B cell (primary cell): ENCODE data around the gene KCNF1. TPM values are rescaled to one million over a fixed set of nuclear protein-coding genes. Genes with fewer than 3 reads are reported as not detected.

Source experiments
- ATAC-seq: fragments of 200-7000 bp; cut with Tn5 transposase; one replicate; pipeline ENCODE4 v1.10.0; 2021; ENCODE audit warnings: low read depth, mild to moderate bottlenecking, moderate number of reproducible peaks, moderate library complexity
- CTCF ChIA-PET: fragments of 350-600 bp; sonication (Branson Sonifier 250); formaldehyde crosslinking; loops from one replicate; lab custom pipeline; 2021; ENCODE audit warnings: antibody characterized with exemption, inconsistent platforms; lab: Charles Lee
- POLR2A ChIA-PET: fragments of 350-600 bp; sonication (Branson Sonifier 250); formaldehyde crosslinking; loops from one replicate; lab custom pipeline; 2021; ENCODE audit warnings: antibody characterized with exemption; lab: Charles Lee
- DNase-seq: peaks from one replicate; pipeline ENCODE4 v3.0.0; 2013
- H2AFZ ChIP-seq: 2 replicates; pipeline ENCODE4 v1.6.1; 2012; ENCODE audit warnings: mild to moderate bottlenecking, low read depth, low read length; ENCODE audit not compliant: insufficient read depth, poor library complexity, severe bottlenecking
- H3K27ac ChIP-seq, 2 donors: 1 replicate in 1 of 2; 2 replicates in 1 of 2; pipeline ENCODE4 v1.5.1; 2012 to 2013; ENCODE audit warnings: low read length in 2 of 2, mild to moderate bottlenecking in 2 of 2, moderate library complexity in 1 of 2
- H3K27me3 ChIP-seq, 4 experiments: fragments of 200-600 bp in 1 of 4; sonication (generic) in 1 of 4; replicated peaks in 1 of 4; 1 replicate in 2 of 4; 2 replicates in 2 of 4; pipeline versions ENCODE4 v1.6.1 to v1.7.0; 2013 to 2016; ENCODE audit warnings: low read length in 3 of 4, mild to moderate bottlenecking in 2 of 4, mixed read lengths in 1 of 4, moderate library complexity in 1 of 4; ENCODE audit not compliant: insufficient read depth in 4 of 4, control insufficient read depth in 3 of 4; ENCODE audit errors: control extremely low read depth in 1 of 4
- H3K36me3 ChIP-seq, 2 experiments: replicated peaks in 1 of 2; 1 replicate in 1 of 2; 2 replicates in 1 of 2; pipeline versions ENCODE4 v1.6.1 to v1.7.1; 2013; ENCODE audit warnings: low read length in 1 of 2; ENCODE audit not compliant: insufficient read depth in 2 of 2, control insufficient read depth in 1 of 2; ENCODE audit errors: control extremely low read depth in 1 of 2, extremely low read depth in 1 of 2
- H3K4me1 ChIP-seq, 2 donors: fragments of 200-600 bp in 1 of 2; sonication (generic) in 1 of 2; 1 replicate in 1 of 2; 2 replicates in 1 of 2; pipeline versions ENCODE4 v1.5.1 to v1.6.1; 2013 to 2017; ENCODE audit warnings: low read length in 2 of 2; ENCODE audit not compliant: control insufficient read depth in 2 of 2, insufficient read depth in 2 of 2
- H3K4me2 ChIP-seq: replicated peaks from 2 replicates; pipeline ENCODE3; 2012; ENCODE audit warnings: mild to moderate bottlenecking, low read depth, low read length; ENCODE audit not compliant: poor library complexity, severe bottlenecking
- H3K4me3 ChIP-seq, 5 experiments: fragments of 200-600 bp in 1 of 5; sonication (generic) in 1 of 5; 1 replicate in 3 of 5; 2 replicates in 2 of 5; pipeline versions ENCODE4 v1.5.1 to v1.7.0; 2011 to 2016; ENCODE audit warnings: low read length in 4 of 5, mild to moderate bottlenecking in 4 of 5, low read depth in 2 of 5, control low read depth in 1 of 5, moderate library complexity in 1 of 5; ENCODE audit not compliant: insufficient read depth in 1 of 5; ENCODE audit errors: control extremely low read depth in 1 of 5, extremely low read depth in 1 of 5
- H3K79me2 ChIP-seq: fragments of 200-600 bp; sonication (generic); one replicate; pipeline ENCODE4 v1.6.0; 2016; ENCODE audit warnings: low read length; ENCODE audit not compliant: control insufficient read depth, insufficient read depth
- H3K9ac ChIP-seq: fragments of 200-600 bp; sonication (generic); 2 replicates; pipeline ENCODE4 v1.6.1; 2017; ENCODE audit warnings: mild to moderate bottlenecking, low read length, moderate library complexity
- H3K9me3 ChIP-seq, 3 donors: one replicate each; pipeline versions ENCODE4 v1.6.1 to v1.7.1; 2013; ENCODE audit warnings: low read length in 2 of 3; ENCODE audit not compliant: control insufficient read depth in 2 of 3, insufficient read depth in 1 of 3; ENCODE audit errors: control extremely low read depth in 1 of 3
- H4K20me1 ChIP-seq: 2 replicates; pipeline ENCODE4 v1.6.0; 2012; ENCODE audit warnings: mild to moderate bottlenecking, low read length; ENCODE audit not compliant: insufficient read depth, control insufficient read depth, poor library complexity, severe bottlenecking
- H3K27ac Mint-ChIP-seq: one replicate; pipeline ENCODE4 v1.8.0; 2021; ENCODE audit warnings: mixed read lengths
- H3K27me3 Mint-ChIP-seq: one replicate; pipeline ENCODE4 v1.8.0; 2021; ENCODE audit warnings: mixed read lengths
- H3K4me1 Mint-ChIP-seq: one replicate; pipeline ENCODE4 v1.8.0; 2021; ENCODE audit warnings: mixed read lengths
- H3K4me3 Mint-ChIP-seq: one replicate; pipeline ENCODE4 v1.8.0; 2021; ENCODE audit warnings: mixed read lengths
- H3K9me3 Mint-ChIP-seq: one replicate; pipeline ENCODE4 v1.8.0; 2022; ENCODE audit warnings: mixed read lengths; ENCODE audit not compliant: insufficient read depth
- EZH2 ChIP-seq: IDR thresholded peaks from 2 replicates; pipeline ENCODE4 v1.6.1; 2012; ENCODE audit warnings: borderline replicate concordance, low read depth, mild to moderate bottlenecking, moderate library complexity, low read length; ENCODE audit not compliant: insufficient read depth, poor library complexity, severe bottlenecking
- WGBS: methylation state at CpG from one replicate; pipeline ENCODE4 v1.1.5; 2013; ENCODE audit warnings: missing lambda C conversion rate; ENCODE audit not compliant: insufficient coverage; 5-methylcytosine and 5-hydroxymethylcytosine counted together
- intact Hi-C: fragments of 100-400 bp; cut with micrococcal nuclease; formaldehyde crosslinking; loops from one replicate; pipeline ENCODE4 v1.10.0; 2022
- polyA plus RNA-seq: library from polyadenylated mRNA; depleted of rRNA; stranded (reverse); fragments of >200 nt; gene quantifications from 2 replicates; pipeline ENCODE4 v1.2.3, GENCODE V29; 2012
- total RNA-seq, 2 donors: library from RNA; stranded (reverse); fragments of 120-200 nt in 1 of 2; gene quantifications; 1 replicate in 1 of 2; 2 replicates in 1 of 2; pipeline versions ENCODE4 v1.2.3 to v1.2.4, GENCODE V29; 2013 to 2022
- TF ChIP-seq, protein P1 (sequence below): fragments of 200-600 bp; IDR thresholded peaks from one replicate; pipeline ENCODE4 v1.8.0; 2022; ENCODE audit warnings: antibody characterized with exemption, mild to moderate bottlenecking

Gene KCNF1
- total and polyA plus RNA-seq, 2 donors (not counting 1 experiment from before 2014, with no cell fraction given) = not detected

DNA sequence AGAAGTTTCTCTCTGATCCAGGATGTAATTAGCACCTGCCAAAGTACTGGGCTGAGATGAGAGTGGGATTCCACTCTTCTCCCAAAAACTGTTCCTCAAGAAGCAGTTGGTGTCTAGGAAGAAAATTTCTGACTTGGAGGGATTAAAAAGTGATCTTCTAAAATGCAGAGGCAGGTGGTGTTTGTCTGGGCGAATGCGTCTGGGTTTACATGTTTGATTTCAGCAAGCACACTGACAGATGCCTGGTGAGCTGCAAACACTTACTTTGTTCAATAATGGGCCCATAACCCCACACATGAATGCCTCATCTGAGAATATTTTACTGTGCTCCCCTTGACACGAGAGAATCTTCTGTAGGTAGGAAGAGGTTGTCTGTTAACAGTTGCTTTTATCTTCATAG, 24.3 kb upstream of the KCNF1 start:
- Histone ChIP-seq H3K36me3 (no peaks in the 10 kb centered on the region), H3K9ac (no peak overlapping the region), H3K27ac (no peak overlapping the region), H3K9me3 (peaks cover 0 to 5% (median 0%) of the 10 kb centered on the region in 3 donors), H2AFZ (no peak overlapping the region), H3K4me3 (no peak overlapping the region), H3K4me1 (no peaks in the 10 kb centered on the region), H3K27me3 (no peaks in the 10 kb centered on the region), H4K20me1 (no peaks in the 10 kb centered on the region), H3K79me2 (no peaks in the 10 kb centered on the region), H3K4me2 (no peak overlapping the region)
- no peak for ATAC-seq
- POLR2A ChIA-PET = no interaction called here
- WGBS = no CpG with 5 or more reads among the region's 3 CpGs
- Mint-ChIP-seq H3K9me3 (peaks cover 2% of the 10 kb centered on the region), H3K4me1 (no peaks in the 10 kb centered on the region), H3K4me3 (no peak overlapping the region), H3K27ac (no peak overlapping the region), H3K27me3 (peaks cover 28% of the 10 kb centered on the region)
- TF ChIP-seq, protein P1, sequence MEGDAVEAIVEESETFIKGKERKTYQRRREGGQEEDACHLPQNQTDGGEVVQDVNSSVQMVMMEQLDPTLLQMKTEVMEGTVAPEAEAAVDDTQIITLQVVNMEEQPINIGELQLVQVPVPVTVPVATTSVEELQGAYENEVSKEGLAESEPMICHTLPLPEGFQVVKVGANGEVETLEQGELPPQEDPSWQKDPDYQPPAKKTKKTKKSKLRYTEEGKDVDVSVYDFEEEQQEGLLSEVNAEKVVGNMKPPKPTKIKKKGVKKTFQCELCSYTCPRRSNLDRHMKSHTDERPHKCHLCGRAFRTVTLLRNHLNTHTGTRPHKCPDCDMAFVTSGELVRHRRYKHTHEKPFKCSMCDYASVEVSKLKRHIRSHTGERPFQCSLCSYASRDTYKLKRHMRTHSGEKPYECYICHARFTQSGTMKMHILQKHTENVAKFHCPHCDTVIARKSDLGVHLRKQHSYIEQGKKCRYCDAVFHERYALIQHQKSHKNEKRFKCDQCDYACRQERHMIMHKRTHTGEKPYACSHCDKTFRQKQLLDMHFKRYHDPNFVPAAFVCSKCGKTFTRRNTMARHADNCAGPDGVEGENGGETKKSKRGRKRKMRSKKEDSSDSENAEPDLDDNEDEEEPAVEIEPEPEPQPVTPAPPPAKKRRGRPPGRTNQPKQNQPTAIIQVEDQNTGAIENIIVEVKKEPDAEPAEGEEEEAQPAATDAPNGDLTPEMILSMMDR = no peak
- no peak for TF ChIP-seq EZH2
- DNase-seq = no peak
- CTCF ChIA-PET = no interaction called here
- intact Hi-C loops = no loop called here

DNA sequence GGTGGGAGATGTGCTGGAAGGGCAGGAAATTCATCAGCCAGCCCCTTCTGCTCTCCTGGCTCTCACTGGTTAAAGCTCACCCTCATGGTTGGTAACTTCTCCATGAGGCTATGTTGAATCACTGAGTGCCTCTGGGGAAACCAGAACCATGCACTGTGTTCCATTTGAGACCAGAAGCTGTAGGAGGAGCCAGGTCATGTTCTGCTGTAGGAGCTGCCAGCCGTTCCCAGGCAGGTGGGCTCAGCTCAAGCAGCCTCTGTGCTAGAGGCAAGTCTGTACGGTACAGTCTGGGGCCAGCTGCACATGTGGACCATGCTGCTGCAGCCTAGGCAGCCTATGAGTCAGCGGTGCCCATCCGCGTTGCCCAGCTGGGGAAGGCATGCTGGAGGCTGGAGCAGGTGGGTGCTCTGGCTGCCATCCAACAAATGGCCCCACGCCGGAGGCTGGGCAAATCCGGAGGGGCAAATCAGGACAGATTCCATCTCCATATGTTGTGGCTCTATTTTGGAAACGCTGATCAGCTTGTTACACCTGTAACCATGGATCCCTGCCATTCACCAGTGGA, 22.0 kb upstream of the KCNF1 start:
- ChIA-PET POLR2A (no interaction called here), CTCF (no interaction called here)
- TF ChIP-seq EZH2 = no peak
- TF ChIP-seq, protein P1 = no peak
- H3K27me3 Mint-ChIP-seq = peaks cover 30% of the 10 kb centered on the region
- no peak overlapping the region for H3K4me3 ChIP-seq
- no peak for DNase-seq
- no peaks in the 10 kb centered on the region for H3K4me1 Mint-ChIP-seq
- peaks cover 0 to 7% (median 0%) of the 10 kb centered on the region in 4 experiments for H3K27me3 ChIP-seq
- no peaks in the 10 kb centered on the region for H3K36me3 ChIP-seq
- H3K27ac Mint-ChIP-seq = no peak overlapping the region
- 90% methylated on average over 9 of the region's 9 CpGs for WGBS
- H3K9me3 ChIP-seq = peaks cover 0 to 5% (median 0%) of the 10 kb centered on the region in 3 donors
- no peak overlapping the region for H2AFZ ChIP-seq
- H4K20me1 ChIP-seq = no peaks in the 10 kb centered on the region
- ATAC-seq = no peak
- no peak overlapping the region for H3K9ac ChIP-seq
- peaks cover 2% of the 10 kb centered on the region for H3K9me3 Mint-ChIP-seq
- H3K79me2 ChIP-seq = no peaks in the 10 kb centered on the region
- H3K4me3 Mint-ChIP-seq = no peak overlapping the region
- H3K4me1 ChIP-seq = no peaks in the 10 kb centered on the region
- H3K27ac ChIP-seq = no peak overlapping the region
- H3K4me2 ChIP-seq = no peak overlapping the region
- intact Hi-C loops = no loop called here
